Endothelial cell of umbilical vein (primary cell): ENCODE measurements around the gene NBEA. TPM values are rescaled to one million over a fixed set of nuclear protein-coding genes. Genes with fewer than 3 reads are reported as not detected.

Experiments
- BruUV-seq: library from RNA; stranded (reverse); fragments of 400-500 nt; replicated peaks from 2 replicates; lab custom pipeline; 2021; lab: Mats Ljungman, UMichigan
- CTCF ChIA-PET: fragments of 300-600, 350-600 bp; sonication (Branson Sonifier 250); formaldehyde crosslinking; loops from one replicate; lab custom pipeline; 2021; ENCODE audit warnings: antibody characterized with exemption, inconsistent platforms; lab: Charles Lee
- POLR2A ChIA-PET: fragments of 300-600, 350-600 bp; sonication (Branson Sonifier 250); formaldehyde crosslinking; loops from one replicate; lab custom pipeline; 2021; ENCODE audit warnings: antibody characterized with exemption, inconsistent platforms; lab: Charles Lee
- DNase-seq: peaks from one replicate; pipeline ENCODE4 v3.0.0-alpha.2; 2011; ENCODE audit warnings: low read depth, low spot score
- FAIRE-seq: peaks from 2 replicates; lab custom pipeline; 2011; peaks lifted over from hg19 to GRCh38; lab: Jason Lieb, UNC
- H2AFZ ChIP-seq: 2 replicates; pipeline ENCODE4 v1.6.0; 2012; ENCODE audit warnings: low read depth, low read length, control low read depth, inconsistent platforms
- H3K27ac ChIP-seq: 2 replicates; pipeline ENCODE4 v1.5.1; 2011; ENCODE audit warnings: low read depth, mild to moderate bottlenecking, control low read depth, low read length, moderate library complexity; ENCODE audit not compliant: insufficient read depth
- H3K27me3 ChIP-seq, 2 experiments: 2 replicates each; pipeline versions ENCODE4 v1.6.0 to v1.6.1; 2011; ENCODE audit warnings: low read length in 2 of 2, mixed read lengths in 1 of 2; ENCODE audit not compliant: control insufficient read depth in 2 of 2, insufficient read depth in 2 of 2
- H3K36me3 ChIP-seq, 2 experiments: 2 replicates in 1 of 2; 3 replicates in 1 of 2; pipeline ENCODE4 v1.5.1; 2011; ENCODE audit warnings: low read length in 2 of 2, mild to moderate bottlenecking in 1 of 2, moderate library complexity in 1 of 2; ENCODE audit not compliant: control insufficient read depth in 2 of 2, insufficient read depth in 2 of 2; ENCODE audit errors: extremely low read depth in 1 of 2
- H3K4me1 ChIP-seq: 3 replicates; pipeline ENCODE4 v1.5.1; 2011; ENCODE audit warnings: mild to moderate bottlenecking, low read length; ENCODE audit not compliant: control insufficient read depth, insufficient read depth; ENCODE audit errors: extremely low read depth
- H3K4me2 ChIP-seq: 2 replicates; pipeline ENCODE4 v1.6.1; 2011; ENCODE audit warnings: low read length, control low read depth, mixed read lengths; ENCODE audit not compliant: insufficient read depth
- H3K4me3 ChIP-seq, 3 experiments: fragments of 200-600 bp in 1 of 3; sonication (generic), shearing (Covaris generic) in 1 of 3; replicated peaks in 1 of 3; 2 replicates each; pipeline ENCODE4 v1.5.1; 2011 to 2016; ENCODE audit warnings: control low read depth in 3 of 3, low read length in 3 of 3, mild to moderate bottlenecking in 2 of 3, inconsistent platforms in 1 of 3, low read depth in 1 of 3, moderate library complexity in 1 of 3; ENCODE audit not compliant: insufficient read depth in 1 of 3
- H3K79me2 ChIP-seq: 2 replicates; pipeline ENCODE4 v1.6.0; 2012; ENCODE audit warnings: low read length, inconsistent platforms; ENCODE audit not compliant: control insufficient read depth, insufficient read depth
- H3K9ac ChIP-seq: replicated peaks from 2 replicates; pipeline ENCODE3; 2011; ENCODE audit warnings: low read length, control low read depth; ENCODE audit not compliant: insufficient read depth; ENCODE audit errors: extremely low read depth
- H3K9me1 ChIP-seq: replicated peaks from 3 replicates; pipeline ENCODE4 v1.6.0; 2011; ENCODE audit warnings: mild to moderate bottlenecking, low read length; ENCODE audit not compliant: control insufficient read depth, insufficient read depth; ENCODE audit errors: extremely low read depth
- H3K9me3 ChIP-seq: replicated peaks from 2 replicates; pipeline ENCODE4 v1.5.1; 2012; ENCODE audit warnings: low read length, inconsistent platforms; ENCODE audit not compliant: control insufficient read depth, insufficient read depth
- H4K20me1 ChIP-seq: replicated peaks from 2 replicates; pipeline ENCODE3; 2011; ENCODE audit warnings: mild to moderate bottlenecking, low read length; ENCODE audit not compliant: control insufficient read depth, insufficient read depth; ENCODE audit errors: extremely low read depth
- EZH2 ChIP-seq: IDR thresholded peaks from 2 replicates; pipeline ENCODE4 v1.6.1; 2012; ENCODE audit warnings: borderline replicate concordance, low read depth, mild to moderate bottlenecking, moderate library complexity, low read length, inconsistent platforms; ENCODE audit not compliant: severe bottlenecking
- FOS ChIP-seq: IDR thresholded peaks from 2 replicates; pipeline ENCODE4 v1.6.1; 2011; ENCODE audit warnings: mild to moderate bottlenecking, low read length, moderate library complexity, borderline replicate concordance; ENCODE audit not compliant: insufficient read depth
- GATA2 ChIP-seq: IDR thresholded peaks from 2 replicates; pipeline ENCODE4 v1.7.0; 2011; ENCODE audit warnings: low read depth, mild to moderate bottlenecking, moderate library complexity, mixed read lengths, low read length; ENCODE audit not compliant: insufficient read length, insufficient read depth
- JUN ChIP-seq: IDR thresholded peaks from 2 replicates; pipeline ENCODE4 v1.6.1; 2011; ENCODE audit warnings: borderline replicate concordance, low read depth; ENCODE audit not compliant: insufficient read length, insufficient read depth
- MAX ChIP-seq: IDR thresholded peaks from 2 replicates; pipeline ENCODE4 v1.6.1; 2011; ENCODE audit not compliant: insufficient read depth, insufficient read length
- MYC ChIP-seq: IDR thresholded peaks from one replicate; pipeline ENCODE4 v1.6.1; 2011; ENCODE audit warnings: mild to moderate bottlenecking, low read depth, low read length
- POLR2A ChIP-seq: IDR thresholded peaks from 2 replicates; pipeline ENCODE4 v1.6.1; 2012; ENCODE audit warnings: low read depth, mild to moderate bottlenecking, control low read depth, low read length
- POLR2AphosphoS5 ChIP-seq: IDR thresholded peaks from 2 replicates; pipeline ENCODE4 v1.6.1; 2012; ENCODE audit warnings: low read depth, mild to moderate bottlenecking, control low read depth, low read length, moderate library complexity; ENCODE audit not compliant: insufficient read depth
- dilution Hi-C: fragments of 300-500 bp; cut with MboI; formaldehyde crosslinking; loops from one replicate; pipeline ENCODE4 v1.15.0; 2019; ENCODE audit warnings: low sequenced_read_pairs; ENCODE audit not compliant: extremely low pct_ligation_motif_present
- intact Hi-C: fragments of 100-400 bp; cut with micrococcal nuclease; formaldehyde crosslinking; loops from one replicate; pipeline ENCODE4 v1.10.0; 2022
- polyA plus RNA-seq, 4 experiments: library from polyadenylated mRNA; depleted of rRNA in 3 of 4; stranded (reverse) in 3 of 4; unstranded in 1 of 4; fragments of >200 nt; gene quantifications; 2 replicates each; pipeline versions ENCODE4 v1.2.1 to v1.2.3, GENCODE V29; 2011 to 2012; ENCODE audit warnings: missing spikeins in 1 of 4
- total RNA-seq: library from RNA; stranded (reverse); gene quantifications from 2 replicates; pipeline ENCODE4 v1.2.3, GENCODE V29; 2021
- TF ChIP-seq, protein P1 (sequence below), 2 donors: IDR thresholded peaks; 1 replicate in 1 of 2; 2 replicates in 1 of 2; pipeline ENCODE4 v1.5.1; 2011; ENCODE audit warnings: low read length in 2 of 2, mild to moderate bottlenecking in 2 of 2, moderate library complexity in 2 of 2, control low read depth in 1 of 2, inconsistent platforms in 1 of 2, low read depth in 1 of 2; ENCODE audit not compliant: insufficient read depth in 1 of 2; ENCODE audit errors: extremely low read depth in 1 of 2

The NBEA gene
- total and polyA plus RNA-seq, 2 donors (not counting 3 experiments of a cell fraction or from before 2014, with no cell fraction given) = 3.0 to 4.8 TPM

DNA sequence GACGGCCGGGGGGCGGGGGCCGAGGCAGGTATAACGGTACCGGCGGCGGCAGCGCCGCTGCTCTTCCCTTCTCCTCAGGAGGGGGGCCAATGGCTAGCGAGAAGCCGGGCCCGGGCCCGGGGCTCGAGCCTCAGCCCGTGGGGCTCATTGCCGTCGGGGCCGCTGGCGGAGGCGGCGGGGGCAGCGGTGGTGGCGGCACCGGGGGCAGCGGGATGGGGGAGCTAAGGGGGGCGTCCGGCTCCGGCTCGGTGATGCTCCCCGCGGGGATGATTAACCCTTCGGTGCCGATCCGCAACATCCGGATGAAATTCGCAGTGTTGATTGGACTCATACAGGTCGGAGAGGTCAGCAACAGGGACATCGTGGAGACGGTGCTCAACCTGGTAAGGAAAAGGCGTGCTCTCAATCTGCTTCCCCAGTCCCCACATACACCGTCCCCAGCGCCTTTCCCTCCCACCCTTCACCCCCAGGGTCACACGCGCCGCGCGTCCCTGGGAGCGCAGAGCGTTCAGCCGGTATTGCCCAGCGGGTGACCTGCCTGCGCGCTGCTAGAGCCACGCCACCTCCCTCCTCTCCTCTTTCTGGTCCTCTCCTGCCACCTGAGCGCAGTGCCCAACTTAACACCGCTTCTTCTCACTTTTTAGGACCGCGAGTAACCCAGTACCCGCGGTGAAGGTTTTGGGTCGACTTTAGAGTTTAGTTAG, 814 bp downstream of the NBEA start:
- POLR2A ChIA-PET = interaction anchor here (0.6 kb wide), 1 partner anchor 212 kb away, joined by 7 read pairs; no protein-coding TSS in a partner anchor
- intact Hi-C loops = loop anchor here (2.0 to 10.0 kb wide), 3 partner anchors 214 to 1738 kb away; no protein-coding TSS in a partner anchor

More for the DNA sequence above, 814 bp downstream of the NBEA start:
- TF ChIP-seq POLR2A = no peak
- no peak for TF ChIP-seq EZH2
- TF ChIP-seq, protein P1, sequence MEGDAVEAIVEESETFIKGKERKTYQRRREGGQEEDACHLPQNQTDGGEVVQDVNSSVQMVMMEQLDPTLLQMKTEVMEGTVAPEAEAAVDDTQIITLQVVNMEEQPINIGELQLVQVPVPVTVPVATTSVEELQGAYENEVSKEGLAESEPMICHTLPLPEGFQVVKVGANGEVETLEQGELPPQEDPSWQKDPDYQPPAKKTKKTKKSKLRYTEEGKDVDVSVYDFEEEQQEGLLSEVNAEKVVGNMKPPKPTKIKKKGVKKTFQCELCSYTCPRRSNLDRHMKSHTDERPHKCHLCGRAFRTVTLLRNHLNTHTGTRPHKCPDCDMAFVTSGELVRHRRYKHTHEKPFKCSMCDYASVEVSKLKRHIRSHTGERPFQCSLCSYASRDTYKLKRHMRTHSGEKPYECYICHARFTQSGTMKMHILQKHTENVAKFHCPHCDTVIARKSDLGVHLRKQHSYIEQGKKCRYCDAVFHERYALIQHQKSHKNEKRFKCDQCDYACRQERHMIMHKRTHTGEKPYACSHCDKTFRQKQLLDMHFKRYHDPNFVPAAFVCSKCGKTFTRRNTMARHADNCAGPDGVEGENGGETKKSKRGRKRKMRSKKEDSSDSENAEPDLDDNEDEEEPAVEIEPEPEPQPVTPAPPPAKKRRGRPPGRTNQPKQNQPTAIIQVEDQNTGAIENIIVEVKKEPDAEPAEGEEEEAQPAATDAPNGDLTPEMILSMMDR (IDR thresholded peaks at IDR 0.05; ENCODE audit: extremely low read depth in 1 of 2, insufficient read depth in 1 of 2, low read depth in 1 of 2, low read length in 2 of 2) = no peak
- no peak for TF ChIP-seq FOS
- no peak for TF ChIP-seq MYC
- TF ChIP-seq MAX = no peak
- TF ChIP-seq GATA2 = no peak
- no peak for TF ChIP-seq JUN
- TF ChIP-seq POLR2AphosphoS5 = no peak
- Histone ChIP-seq H3K9me1 (no peaks in the 10 kb centered on the region), H3K36me3 (no peaks in the 10 kb centered on the region), H2AFZ (peak overlapping the region; percentile 95), H3K9me3 (no peaks in the 10 kb centered on the region), H3K79me2 (no peaks in the 10 kb centered on the region), H4K20me1 (no peaks in the 10 kb centered on the region), H3K27me3 (peaks cover 0 to 12% of the 10 kb centered on the region in 2 experiments), H3K27ac (no peak overlapping the region), H3K4me2 (peak overlapping the region; percentile 83), H3K4me3 (peak overlapping the region; percentile 60 to 83 (median 70)), H3K9ac (peak overlapping the region; percentile 34), H3K4me1 (peaks cover 13% of the 10 kb centered on the region)
- dilution Hi-C loops = no loop called here
- FAIRE-seq (no peak), DNase-seq (peak; percentile 19)
- BruUV-seq = no TSS peak
- CTCF ChIA-PET = interaction anchor here (1.4 kb wide), 1 partner anchor 212 kb away, joined by 4 read pairs; no protein-coding TSS in a partner anchor
